GM10266 (cell line): ENCODE measurements around the gene KBTBD2.
"Not testable (repeated sequence)": the region's sequence is repeated elsewhere in the genome, so short reads cannot be mapped to it uniquely, and the experiment has no call there.

Experiments used
- DNase-seq: peaks from one replicate; pipeline ENCODE4 v3.0.0; 2012; ENCODE audit errors: extremely low spot score

The KBTBD2 gene

DNA sequence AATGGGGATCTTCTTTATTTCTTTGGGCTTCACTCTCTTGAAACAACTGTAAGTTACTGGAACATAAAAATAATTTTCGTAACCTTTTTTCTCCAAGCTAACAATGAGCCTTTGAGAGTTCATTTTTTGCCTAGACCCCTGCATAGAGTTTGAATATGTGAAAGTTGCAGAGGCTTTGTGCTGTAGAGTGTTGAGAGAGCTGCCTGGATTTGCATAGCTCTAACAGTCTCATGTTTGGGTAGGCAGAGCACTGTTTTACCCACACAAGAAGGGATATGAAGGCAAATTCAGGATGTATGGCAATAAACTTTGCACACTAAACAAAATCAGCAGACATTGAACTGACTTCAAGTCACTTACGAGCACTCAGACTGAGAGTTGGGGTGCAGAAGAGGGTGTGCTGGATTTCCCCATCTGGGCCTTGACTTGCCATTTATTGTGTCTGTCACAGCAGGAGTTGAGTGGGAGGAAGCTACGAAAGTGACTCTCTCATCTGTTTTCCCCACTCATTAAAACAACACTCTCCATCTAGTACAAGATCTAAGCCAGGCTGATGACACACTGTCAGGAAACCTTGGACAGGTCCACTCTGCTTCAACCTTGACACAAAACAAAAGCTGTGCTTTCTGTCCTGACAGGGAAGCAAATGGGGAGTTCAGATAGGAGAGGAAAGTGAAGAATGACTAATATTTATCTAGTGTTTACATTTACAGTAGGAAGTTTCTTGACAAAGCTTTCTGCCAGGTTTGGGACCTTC lies 62.4 kb downstream of the KBTBD2 start:
- not testable (repeated sequence) for DNase-seq
